Measurements from ENCODE around the gene PDHX.

PDHX gene

DNA sequence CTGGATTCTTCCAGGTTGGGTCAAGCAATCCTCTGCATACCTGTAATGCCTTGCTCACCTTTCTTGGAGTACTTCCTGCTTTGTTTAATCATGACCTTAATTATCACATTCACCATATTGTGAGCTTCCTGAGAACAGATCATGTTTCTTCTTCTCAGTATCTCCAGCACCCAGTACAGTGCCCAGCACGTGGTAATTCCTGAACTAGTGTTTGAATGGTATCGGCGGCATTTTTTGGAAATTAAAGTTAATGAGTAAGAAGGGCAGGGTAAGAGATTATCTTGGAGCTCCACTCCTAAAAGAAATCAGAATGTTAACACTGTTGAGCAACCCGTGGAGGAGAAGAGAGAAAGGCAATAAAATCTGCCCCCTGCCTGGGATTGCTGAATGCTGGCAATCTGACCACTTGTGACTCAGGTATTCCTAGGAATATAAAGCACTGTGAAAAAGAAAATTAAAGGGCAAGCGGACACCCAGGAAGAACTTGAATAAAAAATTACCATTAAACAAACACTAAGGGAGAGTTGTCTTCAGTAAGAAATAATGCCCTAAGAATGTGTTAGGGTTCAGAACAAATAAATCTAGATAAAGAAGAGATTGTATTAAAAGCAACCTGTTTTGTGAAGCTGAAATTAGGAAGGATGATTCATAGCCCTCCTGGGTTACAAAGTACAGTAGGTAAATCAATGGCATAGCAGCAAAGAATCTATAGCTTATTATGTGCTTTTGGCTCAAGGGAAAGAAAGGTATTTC, 92.9 kb downstream of the PDHX start:
- Histone ChIP-seq H3K9ac (ENCODE audit: low read depth, low read length, poor library complexity, severe bottlenecking) (no peak overlapping the region), H3K9me3 (ENCODE audit: insufficient read depth, low read depth, low read length) (no peaks in the 10 kb centered on the region), H3K36me3 (ENCODE audit: insufficient read depth, low read length) (no peaks in the 10 kb centered on the region), H3K27me3 (ENCODE audit: insufficient read depth, low read length, poor library complexity, severe bottlenecking) (no peaks in the 10 kb centered on the region), H3F3A (ENCODE audit: low read depth) (no peaks in the 10 kb centered on the region), H3K4me2 (ENCODE audit: low read depth, low read length, poor library complexity, severe bottlenecking) (no peak overlapping the region), H3K4me3 (ENCODE audit: low read length, poor library complexity, severe bottlenecking) (no peak overlapping the region), H3K4me1 (ENCODE audit: insufficient read depth, low read length, poor library complexity, severe bottlenecking) (peaks cover 11% of the 10 kb centered on the region), H3K9me2 (replicated peaks; ENCODE audit: low read depth, low read length) (no peaks in the 10 kb centered on the region), H2AFZ (ENCODE audit: low read length) (no peak overlapping the region), H3K79me2 (ENCODE audit: insufficient read depth, low read length) (no peaks in the 10 kb centered on the region), H4K20me1 (ENCODE audit: insufficient read depth, low read length, poor library complexity, severe bottlenecking) (no peaks in the 10 kb centered on the region)
- TF ChIP-seq, protein P1, sequence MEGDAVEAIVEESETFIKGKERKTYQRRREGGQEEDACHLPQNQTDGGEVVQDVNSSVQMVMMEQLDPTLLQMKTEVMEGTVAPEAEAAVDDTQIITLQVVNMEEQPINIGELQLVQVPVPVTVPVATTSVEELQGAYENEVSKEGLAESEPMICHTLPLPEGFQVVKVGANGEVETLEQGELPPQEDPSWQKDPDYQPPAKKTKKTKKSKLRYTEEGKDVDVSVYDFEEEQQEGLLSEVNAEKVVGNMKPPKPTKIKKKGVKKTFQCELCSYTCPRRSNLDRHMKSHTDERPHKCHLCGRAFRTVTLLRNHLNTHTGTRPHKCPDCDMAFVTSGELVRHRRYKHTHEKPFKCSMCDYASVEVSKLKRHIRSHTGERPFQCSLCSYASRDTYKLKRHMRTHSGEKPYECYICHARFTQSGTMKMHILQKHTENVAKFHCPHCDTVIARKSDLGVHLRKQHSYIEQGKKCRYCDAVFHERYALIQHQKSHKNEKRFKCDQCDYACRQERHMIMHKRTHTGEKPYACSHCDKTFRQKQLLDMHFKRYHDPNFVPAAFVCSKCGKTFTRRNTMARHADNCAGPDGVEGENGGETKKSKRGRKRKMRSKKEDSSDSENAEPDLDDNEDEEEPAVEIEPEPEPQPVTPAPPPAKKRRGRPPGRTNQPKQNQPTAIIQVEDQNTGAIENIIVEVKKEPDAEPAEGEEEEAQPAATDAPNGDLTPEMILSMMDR (conservative IDR thresholded peaks at IDR 0.05; ENCODE audit: low read length), result no peak
- TF ChIP-seq EZH2phosphoT487 (IDR thresholded peaks at IDR 0.05; ENCODE audit: borderline replicate concordance), result no peak

GRCh38 chr11:35009944-35010342, 93.5 kb downstream of the PDHX start:
- no peak for TF ChIP-seq EZH2phosphoT487 (IDR thresholded peaks at IDR 0.05; ENCODE audit: borderline replicate concordance)
- TF ChIP-seq, protein P1 (conservative IDR thresholded peaks at IDR 0.05; ENCODE audit: low read length), result no peak
- H3K9ac ChIP-seq (ENCODE audit: low read depth, low read length, poor library complexity, severe bottlenecking), result no peak overlapping the region
- H3K4me2 ChIP-seq (ENCODE audit: low read depth, low read length, poor library complexity, severe bottlenecking), result no peak overlapping the region

GRCh38 chr11:35010654-35011053, 94.2 kb downstream of the PDHX start:
- Histone ChIP-seq H3K36me3 (ENCODE audit: insufficient read depth, low read length) (no peaks in the 10 kb centered on the region), H3K79me2 (ENCODE audit: insufficient read depth, low read length) (no peaks in the 10 kb centered on the region), H4K20me1 (ENCODE audit: insufficient read depth, low read length, poor library complexity, severe bottlenecking) (no peaks in the 10 kb centered on the region), H3K4me3 (ENCODE audit: low read length, poor library complexity, severe bottlenecking) (no peak overlapping the region), H3K4me2 (ENCODE audit: low read depth, low read length, poor library complexity, severe bottlenecking) (no peak overlapping the region), H3K9ac (ENCODE audit: low read depth, low read length, poor library complexity, severe bottlenecking) (no peak overlapping the region), H3F3A (ENCODE audit: low read depth) (no peaks in the 10 kb centered on the region), H3K4me1 (ENCODE audit: insufficient read depth, low read length, poor library complexity, severe bottlenecking) (peaks cover 11% of the 10 kb centered on the region), H2AFZ (ENCODE audit: low read length) (no peak overlapping the region), H3K27me3 (ENCODE audit: insufficient read depth, low read length, poor library complexity, severe bottlenecking) (no peaks in the 10 kb centered on the region), H3K9me3 (ENCODE audit: insufficient read depth, low read depth, low read length) (no peaks in the 10 kb centered on the region), H3K9me2 (replicated peaks; ENCODE audit: low read depth, low read length) (no peaks in the 10 kb centered on the region)
- no peak for TF ChIP-seq EZH2phosphoT487 (IDR thresholded peaks at IDR 0.05; ENCODE audit: borderline replicate concordance)
- TF ChIP-seq, protein P1 (conservative IDR thresholded peaks at IDR 0.05; ENCODE audit: low read length), result no peak

More at GRCh38 chr11:35009944-35010342, 93.5 kb downstream of the PDHX start:
- Histone ChIP-seq H3K79me2 (ENCODE audit: insufficient read depth, low read length) (no peaks in the 10 kb centered on the region), H3K4me3 (ENCODE audit: low read length, poor library complexity, severe bottlenecking) (no peak overlapping the region), H3K9me2 (replicated peaks; ENCODE audit: low read depth, low read length) (no peaks in the 10 kb centered on the region), H3K36me3 (ENCODE audit: insufficient read depth, low read length) (no peaks in the 10 kb centered on the region), H2AFZ (ENCODE audit: low read length) (no peak overlapping the region), H3K27me3 (ENCODE audit: insufficient read depth, low read length, poor library complexity, severe bottlenecking) (no peaks in the 10 kb centered on the region), H3K9me3 (ENCODE audit: insufficient read depth, low read depth, low read length) (no peaks in the 10 kb centered on the region), H3K4me1 (ENCODE audit: insufficient read depth, low read length, poor library complexity, severe bottlenecking) (peaks cover 11% of the 10 kb centered on the region), H3F3A (ENCODE audit: low read depth) (no peaks in the 10 kb centered on the region), H4K20me1 (ENCODE audit: insufficient read depth, low read length, poor library complexity, severe bottlenecking) (no peaks in the 10 kb centered on the region)

Measured in Loucy (cell line).